Amniotic epithelial cell (primary cell): Measurements from ENCODE around the gene RRBP1.

Experiments
- DNase-seq: peaks from one replicate; pipeline ENCODE4 v3.0.0-alpha.2; 2010; ENCODE audit warnings: low read depth

Gene RRBP1

GRCh38 chr20:17682103-17682888, at the start of gene RRBP1:
TSS of gene RRBP1 (minus strand) at chr20:17682242. CDS start at chr20:17660507, 21,735 bp downstream.
- peak; percentile 96 for DNase-seq

- DNase-seq: no peak
Observed at GRCh38 chr20:17731233-17731632, 49.2 kb upstream of the RRBP1 start.

- no peak for DNase-seq
Observed at GRCh38 chr20:17730071-17730470, 48.0 kb upstream of the RRBP1 start.

- DNase-seq: no peak
Observed at GRCh38 chr20:17728074-17728473, 46.0 kb upstream of the RRBP1 start.

- no peak for DNase-seq
Observed at GRCh38 chr20:17727351-17727750, 45.3 kb upstream of the RRBP1 start.

GRCh38 chr20:17726902-17727301, 44.9 kb upstream of the RRBP1 start:
- no peak for DNase-seq

- no peak for DNase-seq
Observed at GRCh38 chr20:17725094-17725835, 43.2 kb upstream of the RRBP1 start.

- DNase-seq: no peak
Observed at GRCh38 chr20:17723301-17723691, 41.3 kb upstream of the RRBP1 start.

- no peak for DNase-seq
Observed at GRCh38 chr20:17722493-17723300, 40.7 kb upstream of the RRBP1 start.

- DNase-seq: no peak
Observed at GRCh38 chr20:17721802-17722486, 39.9 kb upstream of the RRBP1 start.

- DNase-seq: no peak
Observed at GRCh38 chr20:17720755-17721154, 38.7 kb upstream of the RRBP1 start.

- DNase-seq: no peak
Observed at GRCh38 chr20:17716331-17716730, 34.3 kb upstream of the RRBP1 start.

- DNase-seq: no peak
Observed at GRCh38 chr20:17715075-17715474, 33.0 kb upstream of the RRBP1 start.

- DNase-seq: no peak
Observed at GRCh38 chr20:17714597-17714996, 32.6 kb upstream of the RRBP1 start.

- peak; percentile 28 for DNase-seq
Observed at GRCh38 chr20:17712708-17713107, 30.7 kb upstream of the RRBP1 start.

GRCh38 chr20:17712201-17712600, 30.2 kb upstream of the RRBP1 start:
- DNase-seq: no peak

- no peak for DNase-seq
Observed at GRCh38 chr20:17711267-17711627, 29.2 kb upstream of the RRBP1 start.

- peak; percentile 59 for DNase-seq
Observed at GRCh38 chr20:17710379-17711266, 28.6 kb upstream of the RRBP1 start.

- DNase-seq: no peak
Observed at GRCh38 chr20:17709361-17710293, 27.6 kb upstream of the RRBP1 start.
